ENCODE results near the gene SUPT16H. TPM values are rescaled to one million over a fixed set of nuclear protein-coding genes. Genes with fewer than 3 reads are reported as not detected.

Gene SUPT16H
- total RNA-seq = 27.5 TPM
- long read RNA-seq, full-length matches to known transcripts = 55 of 65 reads
- long read RNA-seq, partial matches to known transcripts = 7 of 65 reads
- long read RNA-seq, other reads (novel, unspliced or antisense) = 3 of 65 reads

GRCh38 chr14:21383848-21384493 lies at the start of gene SUPT16H:
Gene SUPT16H (minus strand): TSS chr14:21384019. CDS start chr14:21383927, 92 bp downstream.
- H3K27me3 ChIP-seq (ENCODE audit: low read depth) = no peaks in the 10 kb centered on the region
- H3K27ac ChIP-seq (replicated peaks) = peak within 1 kb of the TSS; percentile 98
- intact Hi-C loops (cut with micrococcal nuclease) = no loop called here
- peak; percentile 96 for DNase-seq
- no peaks in the 10 kb centered on the region for H3K9me3 ChIP-seq (replicated peaks)
- H3K4me1 ChIP-seq = peaks cover 51% of the 10 kb centered on the region
- peak; percentile 10 for TF ChIP-seq CTCF (IDR thresholded peaks at IDR 0.05; ENCODE audit: borderline replicate concordance)
- H3K4me3 ChIP-seq = peak within 1 kb of the TSS; percentile 92
- peaks cover 25% of the 10 kb centered on the region for H3K36me3 ChIP-seq

- H3K27me3 ChIP-seq (ENCODE audit: low read depth) = no peaks in the 10 kb centered on the region
- intact Hi-C loops (cut with micrococcal nuclease) = no loop called here
Observed at GRCh38 chr14:21431126-21431525, 47.3 kb upstream of the SUPT16H start.

GRCh38 chr14:21428930-21429329 lies 45.1 kb upstream of the SUPT16H start:
- H3K36me3 ChIP-seq = peaks cover 76% of the 10 kb centered on the region
- H3K9me3 ChIP-seq (replicated peaks) = no peaks in the 10 kb centered on the region
- H3K27ac ChIP-seq (replicated peaks) = peak overlapping the region; percentile 49
- peaks cover 10% of the 10 kb centered on the region for H3K4me1 ChIP-seq
- no peak for TF ChIP-seq CTCF (IDR thresholded peaks at IDR 0.05; ENCODE audit: borderline replicate concordance)
- intact Hi-C loops (cut with micrococcal nuclease) = no loop called here
- no peaks in the 10 kb centered on the region for H3K27me3 ChIP-seq (ENCODE audit: low read depth)
- no peak overlapping the region for H3K4me3 ChIP-seq
- DNase-seq = peak; percentile 54

More at GRCh38 chr14:21431126-21431525, 47.3 kb upstream of the SUPT16H start:
- Histone ChIP-seq H3K9me3 (replicated peaks) (no peaks in the 10 kb centered on the region), H3K36me3 (peaks cover 55% of the 10 kb centered on the region), H3K27ac (replicated peaks) (no peak overlapping the region), H3K4me3 (no peak overlapping the region), H3K4me1 (peaks cover 27% of the 10 kb centered on the region)
- no peak for DNase-seq
- TF ChIP-seq CTCF (IDR thresholded peaks at IDR 0.05; ENCODE audit: borderline replicate concordance) = no peak

- no peak for DNase-seq
- no peaks in the 10 kb centered on the region for H3K9me3 ChIP-seq (replicated peaks)
- H3K27me3 ChIP-seq (ENCODE audit: low read depth) = no peaks in the 10 kb centered on the region
- peaks cover 99% of the 10 kb centered on the region for H3K36me3 ChIP-seq
- intact Hi-C loops (cut with micrococcal nuclease) = no loop called here
- H3K27ac ChIP-seq (replicated peaks) = no peak overlapping the region
- peaks cover 10% of the 10 kb centered on the region for H3K4me1 ChIP-seq
- no peak for TF ChIP-seq CTCF (IDR thresholded peaks at IDR 0.05; ENCODE audit: borderline replicate concordance)
- H3K4me3 ChIP-seq = no peak overlapping the region
Observed at GRCh38 chr14:21426692-21427091, 42.9 kb upstream of the SUPT16H start.

- peaks cover 93% of the 10 kb centered on the region for H3K36me3 ChIP-seq
- no peak overlapping the region for H3K4me3 ChIP-seq
- no peaks in the 10 kb centered on the region for H3K4me1 ChIP-seq
- H3K27ac ChIP-seq (replicated peaks) = no peak overlapping the region
- no peaks in the 10 kb centered on the region for H3K27me3 ChIP-seq (ENCODE audit: low read depth)
- TF ChIP-seq CTCF (IDR thresholded peaks at IDR 0.05; ENCODE audit: borderline replicate concordance) = no peak
- no peaks in the 10 kb centered on the region for H3K9me3 ChIP-seq (replicated peaks)
- intact Hi-C loops (cut with micrococcal nuclease) = loop anchor here (10.0 kb wide), 1 partner anchor 55 kb away; no protein-coding TSS in a partner anchor
- DNase-seq = no peak
Observed at GRCh38 chr14:21419528-21419927, 35.7 kb upstream of the SUPT16H start.

All from left ventricle myocardium inferior (tissue), 1 donor.